Keratinocyte (primary cell): ENCODE results near the gene CHST15. TPM values are rescaled to one million over a fixed set of nuclear protein-coding genes. Genes with fewer than 3 reads are reported as not detected.

Experiments
- DNase-seq: peaks from one replicate; pipeline ENCODE4 v3.0.0-alpha.2; 2011; ENCODE audit warnings: low read depth, missing footprints, low spot score
- FAIRE-seq: peaks from 2 replicates; lab custom pipeline; 2011; peaks lifted over from hg19 to GRCh38; lab: Jason Lieb, UNC
- H2AFZ ChIP-seq: 2 replicates; pipeline ENCODE4 v1.6.0; 2012; ENCODE audit warnings: low read length, control low read depth, inconsistent platforms; ENCODE audit not compliant: control insufficient read depth
- H3K27ac ChIP-seq: 2 replicates; pipeline ENCODE4 v1.5.1; 2011; ENCODE audit warnings: low read length; ENCODE audit not compliant: control insufficient read depth, insufficient read depth
- H3K27me3 ChIP-seq: 3 replicates; pipeline ENCODE4 v1.6.0; 2011; ENCODE audit warnings: low read length; ENCODE audit not compliant: control insufficient read depth, insufficient read depth; ENCODE audit errors: extremely low read depth
- H3K36me3 ChIP-seq, 2 experiments: 2 replicates in 1 of 2; 3 replicates in 1 of 2; pipeline ENCODE4 v1.5.1; 2011; ENCODE audit warnings: low read length in 2 of 2, mild to moderate bottlenecking in 1 of 2; ENCODE audit not compliant: control insufficient read depth in 2 of 2, insufficient read depth in 2 of 2; ENCODE audit errors: extremely low read depth in 1 of 2
- H3K4me1 ChIP-seq: 3 replicates; pipeline ENCODE4 v1.5.1; 2011; ENCODE audit warnings: low read length; ENCODE audit not compliant: control insufficient read depth, insufficient read depth; ENCODE audit errors: extremely low read depth
- H3K4me2 ChIP-seq: 3 replicates; pipeline ENCODE4 v1.6.0; 2011; ENCODE audit warnings: low read depth, low read length; ENCODE audit not compliant: control insufficient read depth, insufficient read depth; ENCODE audit errors: extremely low read depth
- H3K4me3 ChIP-seq, 3 experiments: fragments of 200-600 bp in 1 of 3; sonication (generic) in 1 of 3; 2 replicates in 2 of 3; 3 replicates in 1 of 3; pipeline ENCODE4 v1.5.1; 2011 to 2016; ENCODE audit warnings: low read length in 3 of 3, mild to moderate bottlenecking in 3 of 3, control low read depth in 2 of 3, inconsistent platforms in 1 of 3, low read depth in 1 of 3, mixed read lengths in 1 of 3, mixed run types in 1 of 3, moderate library complexity in 1 of 3; ENCODE audit not compliant: control insufficient read depth in 2 of 3, insufficient read depth in 2 of 3; ENCODE audit errors: extremely low read depth in 1 of 3
- H3K79me2 ChIP-seq: 2 replicates; pipeline ENCODE4 v1.6.0; 2012; ENCODE audit warnings: low read length; ENCODE audit not compliant: control insufficient read depth, insufficient read depth
- H3K9ac ChIP-seq: 3 replicates; pipeline ENCODE4 v1.6.0; 2011; ENCODE audit warnings: low read length; ENCODE audit not compliant: control insufficient read depth, insufficient read depth; ENCODE audit errors: extremely low read depth
- H3K9me1 ChIP-seq: 3 replicates; pipeline ENCODE4 v1.6.0; 2011; ENCODE audit warnings: low read length; ENCODE audit not compliant: control insufficient read depth, insufficient read depth; ENCODE audit errors: extremely low read depth
- H3K9me3 ChIP-seq: 2 replicates; pipeline ENCODE4 v1.5.1; 2012; ENCODE audit warnings: low read depth, low read length; ENCODE audit not compliant: control insufficient read depth
- H4K20me1 ChIP-seq: 3 replicates; pipeline ENCODE4 v1.6.0; 2011; ENCODE audit warnings: low read length; ENCODE audit not compliant: control insufficient read depth, insufficient read depth; ENCODE audit errors: extremely low read depth
- CTCF ChIP-seq, 3 experiments: IDR thresholded peaks in 1 of 3; conservative IDR thresholded peaks in 1 of 3; optimal IDR thresholded peaks in 1 of 3; 2 replicates in 2 of 3; 3 replicates in 1 of 3; pipeline versions ENCODE3 to v1.5.1; 2011; ENCODE audit warnings: low read length in 3 of 3, mild to moderate bottlenecking in 3 of 3, moderate library complexity in 2 of 3, control low read depth in 1 of 3, inconsistent platforms in 1 of 3; ENCODE audit not compliant: insufficient read depth in 2 of 3; ENCODE audit errors: extremely low read depth in 1 of 3
- EZH2 ChIP-seq: IDR thresholded peaks from one replicate; pipeline ENCODE4 v1.6.1; 2012; ENCODE audit warnings: inconsistent platforms, mild to moderate bottlenecking, low read length, moderate library complexity
- dilution Hi-C: fragments of 300-500 bp; cut with MboI; formaldehyde crosslinking; loops from one replicate; pipeline ENCODE4 v1.7.0; 2020; ENCODE audit warnings: low sequenced_read_pairs; ENCODE audit not compliant: extremely low pct_ligation_motif_present
- polyA plus RNA-seq, 5 experiments: library from polyadenylated mRNA; depleted of rRNA in 3 of 5; stranded (reverse) in 3 of 5; stranded (forward) in 1 of 5; unstranded in 1 of 5; fragments of >200 nt; gene quantifications; 1 replicate in 1 of 5; 2 replicates in 3 of 5; 3 replicates in 1 of 5; pipeline versions ENCODE4 v1.2.1 to v1.2.3, GENCODE V29; 2011 to 2012; ENCODE audit warnings: missing spikeins in 2 of 5, low read depth in 1 of 5, low replicate concordance in 1 of 5

The CHST15 gene
- polyA plus RNA-seq, 1 donor (not counting 4 experiments of a cell fraction or from before 2014, with no cell fraction given) = 24.5 TPM

- FAIRE-seq (peak; percentile 84), DNase-seq (no peak)
- Histone ChIP-seq H3K4me1 (peaks cover 22% of the 10 kb centered on the region), H3K4me2 (peak overlapping the region; percentile 64), H3K4me3 (no peak overlapping the region), H3K79me2 (no peaks in the 10 kb centered on the region), H3K9ac (no peak overlapping the region), H4K20me1 (no peaks in the 10 kb centered on the region), H3K9me3 (no peaks in the 10 kb centered on the region), H3K9me1 (no peaks in the 10 kb centered on the region), H3K36me3 (peaks cover 17 to 18% of the 10 kb centered on the region in 2 experiments), H2AFZ (no peak overlapping the region), H3K27me3 (no peaks in the 10 kb centered on the region), H3K27ac (no peak overlapping the region)
- TF ChIP-seq CTCF (optimal IDR thresholded peaks at IDR 0.05 in 1 of 3, IDR thresholded peaks at IDR 0.05 in 1 of 3, conservative IDR thresholded peaks at IDR 0.05 in 1 of 3; ENCODE audit: extremely low read depth in 1 of 3, insufficient read depth in 2 of 3, low read length in 3 of 3) = no peak
- TF ChIP-seq EZH2 = no peak
- dilution Hi-C loops = no loop called here
Measured at GRCh38 chr10:124020981-124021815, 72.2 kb downstream of the CHST15 start.

DNA sequence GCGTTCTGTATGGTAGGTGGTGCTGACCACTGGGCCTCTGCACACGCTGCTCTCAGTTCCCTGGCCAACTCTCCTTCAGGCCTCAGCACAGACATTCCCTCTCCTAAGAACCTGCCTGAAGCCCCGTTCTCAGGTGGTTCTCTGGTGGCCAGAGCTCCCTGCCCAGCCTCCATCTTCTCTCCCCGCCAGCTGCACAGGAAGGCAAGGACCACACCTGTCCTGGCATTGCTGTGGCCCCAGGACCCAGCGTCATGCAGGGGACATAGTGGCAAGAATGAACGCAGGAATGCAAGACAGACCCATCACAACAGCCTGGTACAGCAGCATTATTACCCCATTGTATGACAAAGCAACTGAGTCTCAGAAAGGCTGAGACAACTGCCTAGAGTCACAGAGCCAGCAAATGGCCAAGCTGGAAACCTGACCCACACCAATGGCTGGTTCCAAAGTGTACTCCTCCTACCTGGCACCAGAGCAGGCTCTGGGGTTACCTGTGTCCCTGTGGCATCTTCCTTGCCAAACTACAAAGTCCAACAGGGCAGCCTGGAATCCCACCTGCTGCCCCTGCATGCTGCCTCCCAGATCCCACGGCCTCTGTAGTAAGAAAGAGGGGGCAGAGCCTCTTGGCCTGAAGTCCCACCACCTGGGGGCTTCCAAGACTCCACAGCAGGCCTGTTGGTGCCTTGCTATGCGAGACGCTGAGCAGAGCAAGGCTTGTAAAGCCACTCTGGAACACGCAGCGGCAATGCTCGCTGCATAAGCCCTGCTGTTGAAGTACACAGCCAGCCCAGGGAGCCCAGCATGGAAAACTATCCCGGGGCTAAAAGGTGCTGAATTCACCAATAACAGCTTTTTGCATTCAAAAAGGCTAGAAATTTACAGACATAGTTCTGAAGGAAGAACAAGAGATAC, 73.3 kb downstream of the CHST15 start:
- Histone ChIP-seq H3K36me3 (peaks cover 17 to 22% of the 10 kb centered on the region in 2 experiments), H3K4me1 (peaks cover 16% of the 10 kb centered on the region), H4K20me1 (no peaks in the 10 kb centered on the region), H3K9me1 (no peaks in the 10 kb centered on the region), H3K79me2 (no peaks in the 10 kb centered on the region), H3K27me3 (no peaks in the 10 kb centered on the region), H3K27ac (no peak overlapping the region), H3K4me3 (no peak overlapping the region), H2AFZ (no peak overlapping the region), H3K9me3 (no peaks in the 10 kb centered on the region), H3K9ac (no peak overlapping the region), H3K4me2 (no peak overlapping the region)
- no peak for TF ChIP-seq EZH2
- TF ChIP-seq CTCF (optimal IDR thresholded peaks at IDR 0.05 in 1 of 3, IDR thresholded peaks at IDR 0.05 in 1 of 3, conservative IDR thresholded peaks at IDR 0.05 in 1 of 3; ENCODE audit: extremely low read depth in 1 of 3, insufficient read depth in 2 of 3, low read length in 3 of 3) = no peak
- FAIRE-seq (no peak), DNase-seq (no peak)
- dilution Hi-C loops = no loop called here
